Gastrocnemius medialis (tissue), 4 donors: ENCODE results near the gene NISCH. TPM values are rescaled to one million over a fixed set of nuclear protein-coding genes. Genes with fewer than 3 reads are reported as not detected.

ENCODE experiments used
- ATAC-seq, 2 donors: fragments of 150-250 bp; one replicate each; pipeline ENCODE4 v1.9.1; 2016
- DNase-seq, 2 donors: peaks; one replicate each; pipeline ENCODE4 v3.0.0-alpha.2; 2019
- H3K27ac ChIP-seq, 4 donors: fragments of 200-600 bp; sonication (generic); 1 replicate in 1 of 4; 2 replicates in 3 of 4; pipeline ENCODE4 v1.5.1; 2016 to 2018; ENCODE audit warnings: mild to moderate bottlenecking in 2 of 4, moderate library complexity in 1 of 4
- H3K27me3 ChIP-seq, 3 donors: fragments of 200-600 bp; sonication (generic) in 2 of 3; 1 replicate in 1 of 3; 2 replicates in 2 of 3; pipeline versions ENCODE4 v1.5.1 to v1.6.0; 2016 to 2019; ENCODE audit warnings: mild to moderate bottlenecking in 1 of 3, moderate library complexity in 1 of 3
- H3K36me3 ChIP-seq, 2 donors: fragments of 200-600 bp; sonication (generic) in 1 of 2; one replicate each; pipeline ENCODE4 v1.5.1; 2017 to 2018
- H3K4me1 ChIP-seq, 2 donors: fragments of 200-600 bp; sonication (generic) in 1 of 2; one replicate each; pipeline ENCODE4 v1.5.1; 2016 to 2017; ENCODE audit warnings: mild to moderate bottlenecking in 2 of 2
- H3K4me3 ChIP-seq, 4 donors: fragments of 200-600 bp; sonication (generic) in 3 of 4; 1 replicate in 1 of 4; 2 replicates in 3 of 4; pipeline ENCODE4 v1.5.1; 2016 to 2019; ENCODE audit warnings: mild to moderate bottlenecking in 2 of 4
- H3K9me3 ChIP-seq, 3 donors: fragments of 200-600 bp; sonication (generic) in 2 of 3; 1 replicate in 1 of 3; 2 replicates in 2 of 3; pipeline ENCODE4 v1.5.1; 2016 to 2019
- POLR2A ChIP-seq, 2 donors: fragments of 450-650 bp; IDR thresholded peaks; one replicate each; pipeline ENCODE4 v1.6.1; 2017; ENCODE audit warnings: antibody characterized with exemption in 2 of 2, mild to moderate bottlenecking in 2 of 2, moderate library complexity in 2 of 2
- in situ Hi-C, 4 donors: fragments of 200-750 bp; cut with MboI; loops; one replicate each; pipeline versions ENCODE4 v1.15.0 to v1.8.0; 2017; ENCODE audit warnings: low sequenced_read_pairs in 4 of 4
- intact Hi-C: fragments of 100-400 bp; cut with DNase I; formaldehyde crosslinking; loops from one replicate; pipeline ENCODE4 v1.15.1; 2023; ENCODE audit warnings: low total_unique reads
- total RNA-seq, 4 donors: library from RNA; depleted of rRNA; stranded (reverse); fragments of >200 nt; gene quantifications; one replicate each; pipeline versions ENCODE4 v1.1.0 to v1.2.3, GENCODE V29; 2016
- TF ChIP-seq, protein P1 (sequence below), 5 experiments: fragments of 450-650 bp in 3 of 5; fragments of 200-600 bp in 2 of 5; sonication (generic) in 2 of 5; IDR thresholded peaks in 4 of 5; conservative IDR thresholded peaks in 1 of 5; 1 replicate in 4 of 5; 2 replicates in 1 of 5; pipeline ENCODE4 v1.5.1; 2016 to 2019; ENCODE audit warnings: antibody characterized with exemption in 5 of 5, mild to moderate bottlenecking in 3 of 5, moderate library complexity in 3 of 5

NISCH gene
- total RNA-seq, 4 donors from 2014 or later: 19.2 to 38.3 (median 25.0) TPM

DNA sequence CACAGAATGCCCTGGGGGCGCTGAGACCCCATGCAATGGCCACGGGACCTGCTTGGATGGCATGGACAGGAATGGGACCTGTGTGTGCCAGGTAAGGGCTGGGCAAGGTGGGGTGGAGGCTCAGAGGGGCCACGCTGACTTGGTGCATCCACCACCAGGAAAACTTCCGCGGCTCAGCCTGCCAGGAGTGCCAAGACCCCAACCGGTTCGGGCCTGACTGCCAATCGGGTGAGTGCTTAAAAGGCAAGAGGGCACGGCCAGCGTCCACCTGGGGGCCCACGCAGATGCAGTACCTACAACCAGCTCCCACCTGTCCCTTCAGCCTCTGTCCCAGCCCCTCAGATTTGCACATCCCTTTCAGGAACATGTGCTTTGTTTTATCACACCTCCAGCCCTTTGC, 46.6 kb downstream of the NISCH start:
- no peak for ATAC-seq
- in situ Hi-C loops: no loop called here
- TF ChIP-seq, protein P1, sequence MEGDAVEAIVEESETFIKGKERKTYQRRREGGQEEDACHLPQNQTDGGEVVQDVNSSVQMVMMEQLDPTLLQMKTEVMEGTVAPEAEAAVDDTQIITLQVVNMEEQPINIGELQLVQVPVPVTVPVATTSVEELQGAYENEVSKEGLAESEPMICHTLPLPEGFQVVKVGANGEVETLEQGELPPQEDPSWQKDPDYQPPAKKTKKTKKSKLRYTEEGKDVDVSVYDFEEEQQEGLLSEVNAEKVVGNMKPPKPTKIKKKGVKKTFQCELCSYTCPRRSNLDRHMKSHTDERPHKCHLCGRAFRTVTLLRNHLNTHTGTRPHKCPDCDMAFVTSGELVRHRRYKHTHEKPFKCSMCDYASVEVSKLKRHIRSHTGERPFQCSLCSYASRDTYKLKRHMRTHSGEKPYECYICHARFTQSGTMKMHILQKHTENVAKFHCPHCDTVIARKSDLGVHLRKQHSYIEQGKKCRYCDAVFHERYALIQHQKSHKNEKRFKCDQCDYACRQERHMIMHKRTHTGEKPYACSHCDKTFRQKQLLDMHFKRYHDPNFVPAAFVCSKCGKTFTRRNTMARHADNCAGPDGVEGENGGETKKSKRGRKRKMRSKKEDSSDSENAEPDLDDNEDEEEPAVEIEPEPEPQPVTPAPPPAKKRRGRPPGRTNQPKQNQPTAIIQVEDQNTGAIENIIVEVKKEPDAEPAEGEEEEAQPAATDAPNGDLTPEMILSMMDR (IDR thresholded peaks at IDR 0.05 in 4 of 5, conservative IDR thresholded peaks at IDR 0.05 in 1 of 5): no peak
- no peak for TF ChIP-seq POLR2A (IDR thresholded peaks at IDR 0.05)
- Histone ChIP-seq H3K4me3 (no peak overlapping the region), H3K27me3 (no peaks in the 10 kb centered on the region), H3K4me1 (no peaks in the 10 kb centered on the region), H3K36me3 (no peaks in the 10 kb centered on the region), H3K9me3 (no peaks in the 10 kb centered on the region), H3K27ac (no peak overlapping the region)
- intact Hi-C loops: no loop called here
- DNase-seq: no peak

DNA sequence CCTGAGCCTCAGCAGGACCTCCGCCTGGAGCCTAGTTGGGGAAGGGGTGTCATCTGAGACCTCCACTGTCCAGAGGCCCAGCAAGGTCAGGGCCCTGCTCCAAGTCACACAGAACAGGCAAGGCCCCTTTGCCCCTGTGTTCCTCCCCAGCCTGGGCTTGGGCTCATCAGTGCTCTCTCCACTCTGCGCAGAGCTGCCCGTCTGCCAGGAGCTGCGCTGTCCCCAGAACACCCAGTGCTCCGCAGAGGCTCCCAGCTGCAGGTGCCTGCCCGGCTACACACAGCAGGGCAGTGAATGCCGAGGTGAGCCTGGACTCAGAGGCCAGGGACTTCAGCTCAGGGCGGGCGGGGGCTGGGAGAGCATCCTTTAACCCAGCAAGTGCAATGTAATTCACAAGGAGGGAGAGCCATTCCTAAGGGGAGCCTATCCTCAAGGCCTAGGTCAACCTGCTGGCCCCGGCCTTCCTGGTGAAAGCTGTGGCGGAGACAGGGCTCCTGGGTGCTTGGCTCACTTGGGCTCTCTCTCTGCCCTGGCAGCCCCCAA, 47.5 kb downstream of the NISCH start:
- intact Hi-C loops: no loop called here
- no peak for TF ChIP-seq POLR2A (IDR thresholded peaks at IDR 0.05)
- TF ChIP-seq, protein P1 (IDR thresholded peaks at IDR 0.05 in 4 of 5, conservative IDR thresholded peaks at IDR 0.05 in 1 of 5): no peak
- ATAC-seq: no peak

GRCh38 chr3:52503788-52504424, 48.5 kb downstream of the NISCH start:
- Histone ChIP-seq H3K27ac (no peak overlapping the region), H3K9me3 (no peaks in the 10 kb centered on the region), H3K36me3 (no peaks in the 10 kb centered on the region), H3K4me3 (no peak overlapping the region), H3K4me1 (no peaks in the 10 kb centered on the region), H3K27me3 (no peaks in the 10 kb centered on the region)
- intact Hi-C loops: no loop called here
- TF ChIP-seq, protein P1 (IDR thresholded peaks at IDR 0.05 in 4 of 5, conservative IDR thresholded peaks at IDR 0.05 in 1 of 5): no peak
- TF ChIP-seq POLR2A (IDR thresholded peaks at IDR 0.05): no peak
- DNase-seq (no peak), ATAC-seq (no peak)
- in situ Hi-C loops: no loop called here

More for the DNA sequence above, 47.5 kb downstream of the NISCH start:
- H3K27ac ChIP-seq: no peak overlapping the region
- no peaks in the 10 kb centered on the region for H3K4me1 ChIP-seq
- H3K27me3 ChIP-seq: no peaks in the 10 kb centered on the region
- H3K36me3 ChIP-seq: no peaks in the 10 kb centered on the region
- no peak overlapping the region for H3K4me3 ChIP-seq
- no peaks in the 10 kb centered on the region for H3K9me3 ChIP-seq
- DNase-seq: no peak
- in situ Hi-C loops: no loop called here

GRCh38 chr3:52504977-52505376, 49.6 kb downstream of the NISCH start:
- intact Hi-C loops: no loop called here
- in situ Hi-C loops: no loop called here

More at GRCh38 chr3:52504977-52505376, 49.6 kb downstream of the NISCH start:
- no peak overlapping the region for H3K4me3 ChIP-seq
- H3K4me1 ChIP-seq: no peaks in the 10 kb centered on the region
- no peak overlapping the region for H3K27ac ChIP-seq
- ATAC-seq (no peak), DNase-seq (no peak)
- no peaks in the 10 kb centered on the region for H3K36me3 ChIP-seq
- H3K27me3 ChIP-seq: no peaks in the 10 kb centered on the region
- no peak for TF ChIP-seq POLR2A (IDR thresholded peaks at IDR 0.05)
- TF ChIP-seq, protein P1 (IDR thresholded peaks at IDR 0.05 in 4 of 5, conservative IDR thresholded peaks at IDR 0.05 in 1 of 5): no peak
- H3K9me3 ChIP-seq: no peaks in the 10 kb centered on the region
